ENCODE results near the gene SERPINA10.

DNA sequence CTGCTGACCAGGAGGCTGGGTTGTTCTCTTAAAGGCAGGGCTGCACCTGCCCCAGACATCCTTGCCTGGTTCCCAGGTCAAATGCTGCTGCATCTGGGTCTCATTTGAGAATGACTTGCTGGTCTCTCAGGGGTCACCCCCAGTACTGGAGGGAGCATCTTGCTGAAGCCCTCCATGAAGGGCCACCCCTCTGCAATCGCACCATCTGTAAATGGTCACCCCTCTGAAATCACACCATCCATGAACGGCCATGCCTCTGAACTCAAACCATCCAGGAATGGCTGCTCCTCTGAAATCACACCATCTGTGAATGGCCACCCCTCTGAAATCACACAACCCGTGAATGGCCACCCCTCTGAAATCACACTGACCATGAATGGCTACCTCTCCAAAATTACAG is 37.4 kb upstream of the SERPINA10 start:
- TF ChIP-seq POLR2A (IDR thresholded peaks at IDR 0.05): no peak
- TF ChIP-seq, protein P1, sequence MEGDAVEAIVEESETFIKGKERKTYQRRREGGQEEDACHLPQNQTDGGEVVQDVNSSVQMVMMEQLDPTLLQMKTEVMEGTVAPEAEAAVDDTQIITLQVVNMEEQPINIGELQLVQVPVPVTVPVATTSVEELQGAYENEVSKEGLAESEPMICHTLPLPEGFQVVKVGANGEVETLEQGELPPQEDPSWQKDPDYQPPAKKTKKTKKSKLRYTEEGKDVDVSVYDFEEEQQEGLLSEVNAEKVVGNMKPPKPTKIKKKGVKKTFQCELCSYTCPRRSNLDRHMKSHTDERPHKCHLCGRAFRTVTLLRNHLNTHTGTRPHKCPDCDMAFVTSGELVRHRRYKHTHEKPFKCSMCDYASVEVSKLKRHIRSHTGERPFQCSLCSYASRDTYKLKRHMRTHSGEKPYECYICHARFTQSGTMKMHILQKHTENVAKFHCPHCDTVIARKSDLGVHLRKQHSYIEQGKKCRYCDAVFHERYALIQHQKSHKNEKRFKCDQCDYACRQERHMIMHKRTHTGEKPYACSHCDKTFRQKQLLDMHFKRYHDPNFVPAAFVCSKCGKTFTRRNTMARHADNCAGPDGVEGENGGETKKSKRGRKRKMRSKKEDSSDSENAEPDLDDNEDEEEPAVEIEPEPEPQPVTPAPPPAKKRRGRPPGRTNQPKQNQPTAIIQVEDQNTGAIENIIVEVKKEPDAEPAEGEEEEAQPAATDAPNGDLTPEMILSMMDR (IDR thresholded peaks at IDR 0.05): no peak
